IPS-20b (cell line): ENCODE data around the gene TMEM168.

ENCODE experiments used
- H3K27ac ChIP-seq: one replicate; pipeline ENCODE4 v1.5.1; 2013; ENCODE audit warnings: low read length
- H3K27me3 ChIP-seq: 2 replicates; pipeline ENCODE4 v1.6.1; 2013; ENCODE audit warnings: mild to moderate bottlenecking, low read length, inconsistent platforms; ENCODE audit not compliant: insufficient read depth
- H3K36me3 ChIP-seq: 2 replicates; pipeline ENCODE4 v1.6.1; 2013; ENCODE audit warnings: low read depth, mild to moderate bottlenecking, inconsistent platforms, low read length, moderate library complexity; ENCODE audit not compliant: insufficient read depth
- H3K4me1 ChIP-seq: 2 replicates; pipeline ENCODE4 v1.6.1; 2013; ENCODE audit warnings: mild to moderate bottlenecking, control low read depth, inconsistent platforms, low read length, moderate library complexity; ENCODE audit not compliant: insufficient read depth
- H3K4me3 ChIP-seq: 2 replicates; pipeline ENCODE4 v1.5.1; 2013; ENCODE audit warnings: mild to moderate bottlenecking, low read length, inconsistent platforms
- H3K9ac ChIP-seq: 2 replicates; pipeline ENCODE4 v1.6.1; 2013; ENCODE audit warnings: low read depth, mild to moderate bottlenecking, inconsistent platforms, low read length, moderate library complexity
- H3K9me3 ChIP-seq: 2 replicates; pipeline ENCODE4 v1.6.1; 2013; ENCODE audit warnings: mild to moderate bottlenecking, low read depth, low read length, inconsistent platforms; ENCODE audit not compliant: insufficient read depth

The TMEM168 gene

GRCh38 chr7:112779667-112780066 is 10.5 kb downstream of the TMEM168 start:
- Histone ChIP-seq H3K9me3 (no peaks in the 10 kb centered on the region), H3K27me3 (no peaks in the 10 kb centered on the region), H3K36me3 (peaks cover 10% of the 10 kb centered on the region; the same call in 1 of the 2 replicates), H3K4me1 (no peaks in the 10 kb centered on the region; the same call in 1 of the 2 replicates), H3K9ac (no peak overlapping the region), H3K4me3 (no peak overlapping the region), H3K27ac (no peak overlapping the region)

GRCh38 chr7:112777406-112777805 is 12.8 kb downstream of the TMEM168 start:
- Histone ChIP-seq H3K27me3 (no peaks in the 10 kb centered on the region), H3K9me3 (no peaks in the 10 kb centered on the region), H3K4me1 (no peaks in the 10 kb centered on the region), H3K36me3 (no peaks in the 10 kb centered on the region), H3K4me3 (no peak overlapping the region), H3K27ac (no peak overlapping the region), H3K9ac (no peak overlapping the region)

GRCh38 chr7:112771166-112771565 is 19.0 kb downstream of the TMEM168 start:
- Histone ChIP-seq H3K36me3 (no peaks in the 10 kb centered on the region), H3K4me1 (no peaks in the 10 kb centered on the region), H3K9me3 (no peaks in the 10 kb centered on the region), H3K27ac (no peak overlapping the region), H3K27me3 (no peaks in the 10 kb centered on the region), H3K4me3 (no peak overlapping the region), H3K9ac (no peak overlapping the region)

DNA sequence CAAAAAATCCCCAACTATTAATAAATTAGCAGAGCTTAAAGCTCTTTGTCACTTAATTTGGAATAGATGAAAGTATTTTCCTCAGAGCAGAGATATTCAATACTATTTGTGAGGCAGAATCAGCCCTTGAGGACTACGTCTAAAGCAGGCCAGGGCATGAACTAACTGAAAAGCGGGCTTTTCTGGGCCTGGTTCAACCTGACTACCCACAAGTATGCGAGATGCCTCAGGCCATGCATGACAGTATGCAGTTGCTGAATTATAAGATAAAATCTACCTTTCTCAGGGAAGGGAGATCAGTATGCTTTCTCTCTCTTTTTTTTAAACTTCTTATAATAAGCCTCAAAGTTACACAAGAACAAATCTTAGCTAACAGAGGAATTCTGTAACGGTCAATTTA is 20.1 kb downstream of the TMEM168 start:
- Histone ChIP-seq H3K9me3 (no peaks in the 10 kb centered on the region), H3K36me3 (no peaks in the 10 kb centered on the region), H3K4me1 (no peaks in the 10 kb centered on the region), H3K27ac (no peak overlapping the region), H3K9ac (no peak overlapping the region), H3K4me3 (no peak overlapping the region), H3K27me3 (no peaks in the 10 kb centered on the region)

- H3K27ac ChIP-seq, result no peak overlapping the region
- H3K4me1 ChIP-seq, result no peaks in the 10 kb centered on the region
- H3K4me3 ChIP-seq, result no peak overlapping the region
Measured at GRCh38 chr7:112765105-112765504, 25.1 kb downstream of the TMEM168 start.

GRCh38 chr7:112763996-112764395 is 26.2 kb downstream of the TMEM168 start:
- H3K4me3 ChIP-seq, result no peak overlapping the region
- no peaks in the 10 kb centered on the region for H3K9me3 ChIP-seq
- H3K4me1 ChIP-seq, result no peaks in the 10 kb centered on the region
- H3K9ac ChIP-seq, result no peak overlapping the region
- H3K27ac ChIP-seq, result no peak overlapping the region
- H3K36me3 ChIP-seq, result no peaks in the 10 kb centered on the region
- no peaks in the 10 kb centered on the region for H3K27me3 ChIP-seq

More at GRCh38 chr7:112765105-112765504, 25.1 kb downstream of the TMEM168 start:
- Histone ChIP-seq H3K36me3 (no peaks in the 10 kb centered on the region), H3K27me3 (no peaks in the 10 kb centered on the region), H3K9ac (no peak overlapping the region), H3K9me3 (no peaks in the 10 kb centered on the region)

- no peak overlapping the region for H3K9ac ChIP-seq
- no peaks in the 10 kb centered on the region for H3K27me3 ChIP-seq
- no peaks in the 10 kb centered on the region for H3K36me3 ChIP-seq
- no peaks in the 10 kb centered on the region for H3K9me3 ChIP-seq
- no peak overlapping the region for H3K4me3 ChIP-seq
- no peak overlapping the region for H3K27ac ChIP-seq
- H3K4me1 ChIP-seq, result no peaks in the 10 kb centered on the region
Measured at GRCh38 chr7:112763298-112763697, 26.9 kb downstream of the TMEM168 start.

DNA sequence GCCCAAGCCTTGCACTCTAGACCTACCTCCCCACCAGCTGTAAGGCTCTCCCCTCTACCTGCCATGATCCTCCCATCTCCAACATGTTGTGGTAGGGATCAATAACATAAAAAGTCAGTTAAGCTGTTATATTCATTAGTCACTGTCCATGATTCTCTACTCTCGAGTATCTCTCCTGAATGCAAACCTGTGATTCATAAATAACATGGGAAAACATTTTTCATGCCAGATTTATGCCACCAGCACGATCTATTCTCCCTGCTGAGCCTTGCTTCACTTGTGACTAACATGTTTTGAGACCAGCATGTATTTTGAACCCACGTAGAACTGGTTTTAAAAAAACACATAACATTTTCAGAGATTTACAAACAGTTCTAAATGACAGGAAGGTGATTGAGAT is 30.3 kb downstream of the TMEM168 start:
- H3K9ac ChIP-seq, result no peak overlapping the region
- H3K4me1 ChIP-seq, result no peaks in the 10 kb centered on the region
- H3K27me3 ChIP-seq, result no peaks in the 10 kb centered on the region
- H3K4me3 ChIP-seq, result no peak overlapping the region
- H3K9me3 ChIP-seq, result no peaks in the 10 kb centered on the region
- H3K36me3 ChIP-seq, result no peaks in the 10 kb centered on the region
- H3K27ac ChIP-seq, result no peak overlapping the region

DNA sequence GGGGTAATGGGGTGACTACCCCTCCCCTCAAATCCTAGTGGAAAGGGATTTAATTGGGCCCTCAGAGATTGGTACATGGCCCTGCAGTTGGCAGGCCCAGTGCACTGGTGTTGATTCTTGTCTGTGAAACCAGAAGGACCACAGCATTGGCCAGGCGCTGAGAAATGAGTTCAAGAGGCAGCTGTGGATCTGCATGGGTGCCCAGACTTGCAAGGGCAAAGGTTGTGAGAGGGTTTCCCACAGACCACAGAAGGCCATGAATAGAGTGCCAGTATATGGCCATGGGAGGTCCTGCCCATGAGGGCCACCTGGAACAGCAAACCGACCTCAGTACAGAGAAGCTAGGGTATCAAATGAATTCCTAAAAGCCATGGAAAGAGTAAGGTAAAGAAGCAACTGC is 32.9 kb downstream of the TMEM168 start:
- no peak overlapping the region for H3K9ac ChIP-seq
- no peaks in the 10 kb centered on the region for H3K4me1 ChIP-seq
- H3K9me3 ChIP-seq, result no peaks in the 10 kb centered on the region
- no peak overlapping the region for H3K27ac ChIP-seq
- no peak overlapping the region for H3K4me3 ChIP-seq
- H3K27me3 ChIP-seq, result no peaks in the 10 kb centered on the region
- no peaks in the 10 kb centered on the region for H3K36me3 ChIP-seq

GRCh38 chr7:112753298-112753697 is 36.9 kb downstream of the TMEM168 start:
- Histone ChIP-seq H3K9ac (no peak overlapping the region), H3K9me3 (no peaks in the 10 kb centered on the region), H3K4me3 (no peak overlapping the region), H3K27me3 (no peaks in the 10 kb centered on the region), H3K4me1 (no peaks in the 10 kb centered on the region), H3K27ac (no peak overlapping the region), H3K36me3 (no peaks in the 10 kb centered on the region)

DNA sequence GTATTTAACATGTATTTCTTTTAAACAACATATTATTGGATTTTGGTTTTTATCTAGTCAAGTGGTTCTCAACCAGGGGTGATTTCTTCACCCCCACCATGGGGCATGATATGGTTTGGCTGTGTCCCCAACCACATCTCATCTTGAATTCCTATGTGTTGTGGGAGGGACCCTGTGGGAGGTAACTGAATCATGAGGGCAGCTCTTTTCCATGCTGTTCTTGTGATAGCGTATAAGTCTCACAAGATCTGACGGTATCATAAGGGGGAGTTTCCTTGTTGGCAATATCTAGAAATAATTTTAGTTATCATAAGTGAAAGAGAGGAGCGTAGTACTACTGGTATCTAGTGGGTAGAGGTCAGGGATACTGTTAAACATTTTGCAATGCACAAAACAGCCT is 37.6 kb downstream of the TMEM168 start:
- Histone ChIP-seq H3K27me3 (no peaks in the 10 kb centered on the region), H3K4me3 (no peak overlapping the region), H3K4me1 (no peaks in the 10 kb centered on the region), H3K36me3 (no peaks in the 10 kb centered on the region), H3K9ac (no peak overlapping the region), H3K27ac (no peak overlapping the region), H3K9me3 (no peaks in the 10 kb centered on the region)

- H3K4me3 ChIP-seq, result no peak overlapping the region
Measured at GRCh38 chr7:112749775-112750174, 40.4 kb downstream of the TMEM168 start.

GRCh38 chr7:112748381-112748780 is 41.8 kb downstream of the TMEM168 start:
- no peaks in the 10 kb centered on the region for H3K36me3 ChIP-seq
- no peaks in the 10 kb centered on the region for H3K9me3 ChIP-seq
- no peak overlapping the region for H3K27ac ChIP-seq
- H3K4me1 ChIP-seq, result no peaks in the 10 kb centered on the region
- no peak overlapping the region for H3K9ac ChIP-seq
- no peaks in the 10 kb centered on the region for H3K27me3 ChIP-seq
- no peak overlapping the region for H3K4me3 ChIP-seq

More at GRCh38 chr7:112749775-112750174, 40.4 kb downstream of the TMEM168 start:
- Histone ChIP-seq H3K27ac (no peak overlapping the region), H3K9ac (no peak overlapping the region), H3K36me3 (no peaks in the 10 kb centered on the region), H3K9me3 (no peaks in the 10 kb centered on the region), H3K4me1 (no peaks in the 10 kb centered on the region), H3K27me3 (no peaks in the 10 kb centered on the region)
